A673 (cell line): ENCODE results near the gene AMACR.

ENCODE experiments used
- EZH2 ChIP-seq: fragments of 200-600 bp; sonication (generic); IDR thresholded peaks from 2 replicates; pipeline ENCODE4 v1.6.1; 2017; ENCODE audit warnings: borderline replicate concordance, low read depth, mild to moderate bottlenecking, mixed read lengths, antibody characterized with exemption, low read length; ENCODE audit not compliant: poor library complexity, severe bottlenecking
- TF ChIP-seq, protein P1 (sequence below): fragments of 300-800, 200-600 bp; sonication (generic); conservative IDR thresholded peaks from 2 replicates; pipeline ENCODE4 v1.5.1; 2017; ENCODE audit warnings: low read depth, mild to moderate bottlenecking, antibody characterized with exemption, low read length, moderate library complexity, mixed read lengths

DNA sequence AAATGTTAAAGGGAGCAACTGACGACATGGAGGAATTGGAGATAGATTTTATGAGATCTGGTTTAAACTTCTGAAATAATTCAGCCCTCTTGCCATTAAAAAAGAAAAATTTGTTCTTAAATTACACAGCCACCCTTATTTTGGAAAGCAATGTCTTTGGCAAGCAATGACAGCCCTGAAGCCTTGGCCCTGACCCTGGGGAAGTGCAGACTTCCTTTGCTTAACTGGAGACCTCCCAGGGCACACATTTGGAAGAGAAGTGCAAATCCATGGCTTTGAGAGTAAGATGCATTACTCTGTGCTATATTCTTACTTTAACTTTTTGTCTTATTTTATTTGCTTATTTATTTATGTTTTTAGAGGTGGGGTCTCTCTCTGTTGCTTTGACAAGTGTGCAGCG, 49.7 kb downstream of the AMACR start:
- TF ChIP-seq, protein P1, sequence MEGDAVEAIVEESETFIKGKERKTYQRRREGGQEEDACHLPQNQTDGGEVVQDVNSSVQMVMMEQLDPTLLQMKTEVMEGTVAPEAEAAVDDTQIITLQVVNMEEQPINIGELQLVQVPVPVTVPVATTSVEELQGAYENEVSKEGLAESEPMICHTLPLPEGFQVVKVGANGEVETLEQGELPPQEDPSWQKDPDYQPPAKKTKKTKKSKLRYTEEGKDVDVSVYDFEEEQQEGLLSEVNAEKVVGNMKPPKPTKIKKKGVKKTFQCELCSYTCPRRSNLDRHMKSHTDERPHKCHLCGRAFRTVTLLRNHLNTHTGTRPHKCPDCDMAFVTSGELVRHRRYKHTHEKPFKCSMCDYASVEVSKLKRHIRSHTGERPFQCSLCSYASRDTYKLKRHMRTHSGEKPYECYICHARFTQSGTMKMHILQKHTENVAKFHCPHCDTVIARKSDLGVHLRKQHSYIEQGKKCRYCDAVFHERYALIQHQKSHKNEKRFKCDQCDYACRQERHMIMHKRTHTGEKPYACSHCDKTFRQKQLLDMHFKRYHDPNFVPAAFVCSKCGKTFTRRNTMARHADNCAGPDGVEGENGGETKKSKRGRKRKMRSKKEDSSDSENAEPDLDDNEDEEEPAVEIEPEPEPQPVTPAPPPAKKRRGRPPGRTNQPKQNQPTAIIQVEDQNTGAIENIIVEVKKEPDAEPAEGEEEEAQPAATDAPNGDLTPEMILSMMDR: no peak
- no peak for TF ChIP-seq EZH2
